ENCODE data around the gene MLLT3. TPM values are rescaled to one million over a fixed set of nuclear protein-coding genes. Genes with fewer than 3 reads are reported as not detected.

Gene MLLT3
- total RNA-seq, 1 experiment from 2014 or later: 24.2 TPM

DNA sequence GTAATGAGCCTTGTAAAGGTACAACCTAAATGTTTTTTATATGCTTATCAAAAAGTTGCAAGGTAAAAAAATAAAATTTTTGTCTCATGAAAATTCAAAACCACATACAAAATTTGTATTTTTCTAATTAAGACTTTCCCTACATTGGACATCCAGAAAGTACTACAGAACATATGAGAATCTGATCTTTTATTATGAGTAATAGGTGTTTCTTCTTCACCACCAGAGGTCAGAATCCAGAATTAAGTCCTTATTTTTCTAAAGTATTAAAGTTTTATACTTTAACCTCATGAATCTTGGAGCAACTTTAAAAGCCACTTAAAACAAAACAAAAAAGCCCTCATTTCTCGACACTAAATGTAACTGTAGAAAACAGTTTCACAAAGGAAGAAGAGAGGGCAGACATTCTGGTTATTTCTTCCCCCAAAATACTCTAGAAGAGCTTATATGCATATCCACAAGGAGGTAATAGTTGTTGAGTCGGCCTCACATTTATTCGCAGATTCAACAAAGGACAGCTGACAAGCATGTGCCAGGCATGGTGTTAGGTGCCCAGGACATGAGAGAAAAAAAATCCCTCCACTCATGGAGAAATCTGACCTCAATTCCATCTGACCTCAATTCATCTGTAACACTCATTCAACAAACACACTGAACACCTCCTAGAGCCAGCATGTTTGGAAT is 69.3 kb downstream of the MLLT3 start:
- H3K9me3 ChIP-seq (ENCODE audit: low read depth, low read length, poor library complexity, severe bottlenecking): no peaks in the 10 kb centered on the region
- TF ChIP-seq, protein P1, sequence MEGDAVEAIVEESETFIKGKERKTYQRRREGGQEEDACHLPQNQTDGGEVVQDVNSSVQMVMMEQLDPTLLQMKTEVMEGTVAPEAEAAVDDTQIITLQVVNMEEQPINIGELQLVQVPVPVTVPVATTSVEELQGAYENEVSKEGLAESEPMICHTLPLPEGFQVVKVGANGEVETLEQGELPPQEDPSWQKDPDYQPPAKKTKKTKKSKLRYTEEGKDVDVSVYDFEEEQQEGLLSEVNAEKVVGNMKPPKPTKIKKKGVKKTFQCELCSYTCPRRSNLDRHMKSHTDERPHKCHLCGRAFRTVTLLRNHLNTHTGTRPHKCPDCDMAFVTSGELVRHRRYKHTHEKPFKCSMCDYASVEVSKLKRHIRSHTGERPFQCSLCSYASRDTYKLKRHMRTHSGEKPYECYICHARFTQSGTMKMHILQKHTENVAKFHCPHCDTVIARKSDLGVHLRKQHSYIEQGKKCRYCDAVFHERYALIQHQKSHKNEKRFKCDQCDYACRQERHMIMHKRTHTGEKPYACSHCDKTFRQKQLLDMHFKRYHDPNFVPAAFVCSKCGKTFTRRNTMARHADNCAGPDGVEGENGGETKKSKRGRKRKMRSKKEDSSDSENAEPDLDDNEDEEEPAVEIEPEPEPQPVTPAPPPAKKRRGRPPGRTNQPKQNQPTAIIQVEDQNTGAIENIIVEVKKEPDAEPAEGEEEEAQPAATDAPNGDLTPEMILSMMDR (conservative IDR thresholded peaks at IDR 0.05; ENCODE audit: low read depth, low read length): no peak; the same call in 1 of the 2 replicates
- no peak for TF ChIP-seq EZH2 (IDR thresholded peaks at IDR 0.05; ENCODE audit: borderline replicate concordance, low read depth, low read length, poor library complexity, severe bottlenecking)
- ChIA-PET POLR2A (ENCODE audit: low non-redundant PET) (no interaction called here), CTCF (no interaction called here)
- no peak overlapping the region for H3K4me3 ChIP-seq (ENCODE audit: low read depth, low read length, poor library complexity, severe bottlenecking)
- H3K27ac ChIP-seq (ENCODE audit: low read depth, low read length, poor library complexity, severe bottlenecking): no peak overlapping the region
- H3K27me3 ChIP-seq (replicated peaks; ENCODE audit: insufficient read depth, low read depth, low read length, poor library complexity): no peaks in the 10 kb centered on the region
- BruUV-seq (replicated peaks): no TSS peak
- peaks cover 23% of the 10 kb centered on the region for H3K4me1 ChIP-seq (ENCODE audit: insufficient read depth, low read length, poor library complexity, severe bottlenecking)
- intact Hi-C loops (cut with micrococcal nuclease; ENCODE audit: unreplicated experiment): no loop called here
- no peak for DNase-seq (ENCODE audit: low spot score)
- H3K36me3 ChIP-seq (ENCODE audit: insufficient read depth, low read length, poor library complexity, severe bottlenecking): no peaks in the 10 kb centered on the region

DNA sequence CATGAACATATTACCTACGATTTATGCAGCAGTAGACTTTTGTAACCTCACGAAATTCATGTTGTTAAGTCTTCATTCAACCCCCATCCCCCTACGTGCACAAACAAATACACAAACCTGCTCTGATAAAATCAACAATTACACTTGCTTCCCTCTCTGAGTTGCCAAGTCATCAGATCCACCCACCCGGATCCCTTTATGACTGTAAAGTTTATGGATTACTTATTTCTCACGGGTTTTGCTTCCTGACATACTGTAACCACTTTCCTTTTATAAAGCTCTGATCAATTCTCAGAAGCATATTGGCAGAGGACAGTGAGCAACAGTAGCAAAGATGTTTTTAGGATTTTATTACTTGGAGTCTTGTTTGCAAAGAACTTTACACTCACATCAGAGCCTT is 70.5 kb downstream of the MLLT3 start:
- ChIA-PET CTCF (no interaction called here), POLR2A (ENCODE audit: low non-redundant PET) (no interaction called here)
- Histone ChIP-seq H3K27ac (ENCODE audit: low read depth, low read length, poor library complexity, severe bottlenecking) (no peak overlapping the region), H3K9me3 (ENCODE audit: low read depth, low read length, poor library complexity, severe bottlenecking) (no peaks in the 10 kb centered on the region), H3K36me3 (ENCODE audit: insufficient read depth, low read length, poor library complexity, severe bottlenecking) (no peaks in the 10 kb centered on the region), H3K4me1 (ENCODE audit: insufficient read depth, low read length, poor library complexity, severe bottlenecking) (peaks cover 19% of the 10 kb centered on the region), H3K4me3 (ENCODE audit: low read depth, low read length, poor library complexity, severe bottlenecking) (no peak overlapping the region), H3K27me3 (replicated peaks; ENCODE audit: insufficient read depth, low read depth, low read length, poor library complexity) (no peaks in the 10 kb centered on the region)
- TF ChIP-seq, protein P1 (conservative IDR thresholded peaks at IDR 0.05; ENCODE audit: low read depth, low read length): no peak
- no peak for TF ChIP-seq EZH2 (IDR thresholded peaks at IDR 0.05; ENCODE audit: borderline replicate concordance, low read depth, low read length, poor library complexity, severe bottlenecking)
- intact Hi-C loops (cut with micrococcal nuclease; ENCODE audit: unreplicated experiment): no loop called here
- BruUV-seq (replicated peaks): no TSS peak
- no peak for DNase-seq (ENCODE audit: low spot score)

DNA sequence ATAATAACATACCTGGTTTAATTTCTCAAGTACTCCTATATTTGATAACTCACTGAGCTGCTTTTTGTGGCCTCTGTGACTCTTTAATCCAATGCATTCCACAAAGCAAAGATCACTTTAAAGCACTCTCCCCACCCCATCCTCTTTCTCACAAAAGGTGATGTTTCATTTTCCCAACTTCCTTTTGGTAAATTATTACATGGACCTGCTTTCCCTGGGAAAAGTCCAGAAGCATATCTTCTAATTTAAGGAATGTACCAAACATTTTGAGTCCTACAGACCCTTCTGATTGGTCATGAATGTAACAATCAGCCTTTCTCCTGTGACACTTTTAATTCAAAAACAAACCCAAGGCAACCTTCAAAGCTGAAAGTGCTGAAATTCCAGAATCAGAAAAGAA is 71.1 kb downstream of the MLLT3 start:
- Histone ChIP-seq H3K4me3 (ENCODE audit: low read depth, low read length, poor library complexity, severe bottlenecking) (no peak overlapping the region), H3K36me3 (ENCODE audit: insufficient read depth, low read length, poor library complexity, severe bottlenecking) (no peaks in the 10 kb centered on the region), H3K4me1 (ENCODE audit: insufficient read depth, low read length, poor library complexity, severe bottlenecking) (peaks cover 19% of the 10 kb centered on the region), H3K9me3 (ENCODE audit: low read depth, low read length, poor library complexity, severe bottlenecking) (no peaks in the 10 kb centered on the region), H3K27ac (ENCODE audit: low read depth, low read length, poor library complexity, severe bottlenecking) (no peak overlapping the region), H3K27me3 (replicated peaks; ENCODE audit: insufficient read depth, low read depth, low read length, poor library complexity) (no peaks in the 10 kb centered on the region)
- no peak for DNase-seq (ENCODE audit: low spot score)
- no TSS peak for BruUV-seq (replicated peaks)
- ChIA-PET CTCF (no interaction called here), POLR2A (ENCODE audit: low non-redundant PET) (no interaction called here)
- TF ChIP-seq, protein P1 (conservative IDR thresholded peaks at IDR 0.05; ENCODE audit: low read depth, low read length): no peak
- no peak for TF ChIP-seq EZH2 (IDR thresholded peaks at IDR 0.05; ENCODE audit: borderline replicate concordance, low read depth, low read length, poor library complexity, severe bottlenecking)
- intact Hi-C loops (cut with micrococcal nuclease; ENCODE audit: unreplicated experiment): no loop called here
